Measurements from ENCODE around the gene ANP32E. TPM values are rescaled to one million over a fixed set of nuclear protein-coding genes. Genes with fewer than 3 reads are reported as not detected.
A peak's percentile ranks its signal among the peaks of the same experiment; 100 is the strongest.

The ANP32E gene
- total RNA-seq, 4 donors from 2014 or later, result 19.3 to 25.8 (median 24.5) TPM

DNA sequence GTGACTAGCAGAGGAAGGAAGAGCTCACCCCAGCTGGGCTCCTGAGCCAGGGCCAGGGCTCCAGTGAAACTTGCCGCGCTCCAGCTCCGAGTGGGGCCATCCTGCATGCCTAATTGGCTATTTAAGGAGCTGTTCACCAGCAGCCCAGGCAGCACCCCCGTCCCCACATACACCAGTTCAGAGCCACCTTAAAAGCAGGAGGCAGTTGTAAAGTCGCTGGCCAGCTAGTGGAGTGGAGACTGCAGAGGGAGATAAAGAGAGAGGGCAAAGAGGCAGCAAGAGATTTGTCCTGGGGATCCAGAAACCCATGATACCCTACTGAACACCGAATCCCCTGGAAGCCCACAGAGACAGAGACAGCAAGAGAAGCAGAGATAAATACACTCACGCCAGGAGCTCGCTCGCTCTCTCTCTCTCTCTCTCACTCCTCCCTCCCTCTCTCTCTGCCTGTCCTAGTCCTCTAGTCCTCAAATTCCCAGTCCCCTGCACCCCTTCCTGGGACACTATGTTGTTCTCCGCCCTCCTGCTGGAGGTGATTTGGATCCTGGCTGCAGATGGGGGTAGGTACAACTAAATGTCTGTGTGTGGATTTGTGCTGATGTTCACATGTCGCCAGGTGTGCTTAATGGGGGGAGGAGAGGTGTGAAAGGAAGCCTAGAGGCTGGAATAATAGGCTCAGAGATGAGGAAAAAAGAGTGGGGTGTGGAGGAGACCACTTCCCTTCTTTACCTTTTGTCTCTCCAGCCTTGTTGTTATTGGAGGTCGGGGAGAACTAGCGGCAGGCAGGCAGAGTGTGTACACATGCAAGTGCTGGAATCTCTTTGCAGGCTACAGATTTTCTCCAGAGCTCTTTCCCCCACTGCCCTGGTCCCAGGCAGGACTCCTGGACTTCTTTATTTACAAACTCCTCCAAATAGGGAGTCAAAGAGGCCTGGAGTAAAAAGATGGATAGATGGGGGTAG is 22.0 kb upstream of the ANP32E start, which contains the start of gene CA14:
TSS of gene CA14 (plus strand) at position 151 of the 962 bp plus-strand sequence. CDS start at position 506, 355 bp downstream.
- Histone ChIP-seq H3K27me3 (no peaks in the 10 kb centered on the region), H3K4me1 (peaks cover 18 to 34% of the 10 kb centered on the region in 2 donors), H3K36me3 (no peaks in the 10 kb centered on the region), H3K9me3 (no peaks in the 10 kb centered on the region), H3K27ac (no peak within 1 kb of the TSS), H3K4me3 (replicated peaks in 1 of 3) (no peak within 1 kb of the TSS)
- intact Hi-C loops (cut with DNase I), result loop anchor here (2.0 kb wide), 1 partner anchor 21 kb away; no protein-coding TSS in a partner anchor
- 36 to 37% methylated on average over 13 of the region's 13 CpGs for WGBS, 2 donors
- peak; percentile 71 to 80 for DNase-seq
- TF ChIP-seq POLR2A (IDR thresholded peaks at IDR 0.05), result no peak
- TF ChIP-seq, protein P1, sequence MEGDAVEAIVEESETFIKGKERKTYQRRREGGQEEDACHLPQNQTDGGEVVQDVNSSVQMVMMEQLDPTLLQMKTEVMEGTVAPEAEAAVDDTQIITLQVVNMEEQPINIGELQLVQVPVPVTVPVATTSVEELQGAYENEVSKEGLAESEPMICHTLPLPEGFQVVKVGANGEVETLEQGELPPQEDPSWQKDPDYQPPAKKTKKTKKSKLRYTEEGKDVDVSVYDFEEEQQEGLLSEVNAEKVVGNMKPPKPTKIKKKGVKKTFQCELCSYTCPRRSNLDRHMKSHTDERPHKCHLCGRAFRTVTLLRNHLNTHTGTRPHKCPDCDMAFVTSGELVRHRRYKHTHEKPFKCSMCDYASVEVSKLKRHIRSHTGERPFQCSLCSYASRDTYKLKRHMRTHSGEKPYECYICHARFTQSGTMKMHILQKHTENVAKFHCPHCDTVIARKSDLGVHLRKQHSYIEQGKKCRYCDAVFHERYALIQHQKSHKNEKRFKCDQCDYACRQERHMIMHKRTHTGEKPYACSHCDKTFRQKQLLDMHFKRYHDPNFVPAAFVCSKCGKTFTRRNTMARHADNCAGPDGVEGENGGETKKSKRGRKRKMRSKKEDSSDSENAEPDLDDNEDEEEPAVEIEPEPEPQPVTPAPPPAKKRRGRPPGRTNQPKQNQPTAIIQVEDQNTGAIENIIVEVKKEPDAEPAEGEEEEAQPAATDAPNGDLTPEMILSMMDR (IDR thresholded peaks at IDR 0.05), result no peak

DNA sequence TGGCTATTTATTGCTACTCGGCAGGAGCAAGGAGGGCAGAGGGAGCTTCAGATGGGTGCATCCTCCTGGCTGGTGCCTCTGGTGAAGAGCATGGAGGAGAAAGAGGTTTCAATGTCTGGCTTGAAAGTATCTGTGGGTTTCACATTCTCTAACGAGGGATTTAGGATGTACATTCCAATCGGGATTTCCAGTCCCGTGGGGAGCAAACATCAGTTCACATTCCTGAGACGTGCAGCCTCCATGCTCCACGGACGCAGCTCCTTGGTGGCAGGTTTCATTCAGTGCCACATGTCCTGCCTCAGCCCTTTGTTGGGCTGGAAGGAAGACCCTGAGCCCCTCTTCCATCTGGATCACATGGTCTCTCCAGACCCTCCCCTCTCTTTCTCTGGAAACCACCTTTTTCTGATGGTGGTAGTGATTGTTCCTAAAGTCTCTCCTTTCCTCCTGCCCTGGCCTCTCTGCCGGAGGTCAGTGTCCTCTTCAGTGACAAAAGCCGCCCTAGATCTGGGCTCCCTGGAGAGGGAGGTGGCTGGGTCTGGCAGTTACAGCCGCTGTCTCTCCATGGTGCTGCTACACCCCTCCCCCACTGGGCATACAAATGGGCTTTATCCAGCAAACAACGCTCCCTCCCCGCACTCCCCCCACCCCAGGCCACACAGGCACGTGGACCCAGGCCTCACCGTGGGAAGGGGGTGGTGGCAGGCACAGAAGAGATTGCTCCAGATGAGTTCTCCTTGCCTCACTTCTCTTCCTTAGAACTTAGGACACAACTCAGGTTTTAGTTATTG is 20.8 kb upstream of the ANP32E start:
- H3K4me1 ChIP-seq, result peaks cover 18 to 34% of the 10 kb centered on the region in 2 donors

DNA sequence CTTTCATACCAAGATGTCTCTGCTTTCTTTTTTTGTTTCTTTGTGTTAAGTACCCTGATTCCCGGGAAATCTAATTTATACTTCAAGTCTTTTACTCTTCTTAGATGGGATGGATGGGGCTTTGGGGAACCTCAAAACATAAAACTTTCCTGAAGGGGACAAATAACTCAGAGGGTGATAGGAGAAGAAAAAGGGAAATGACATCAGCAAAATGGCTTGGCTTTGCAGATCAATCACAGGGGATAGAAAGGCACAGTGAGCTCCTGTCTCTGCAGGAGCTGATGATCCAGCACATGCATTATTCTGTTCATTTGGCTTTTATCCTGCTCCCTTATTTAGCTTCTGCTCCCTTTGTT is 20.3 kb upstream of the ANP32E start:
- TF ChIP-seq, protein P1 (IDR thresholded peaks at IDR 0.05), result no peak
- no peak for TF ChIP-seq POLR2A (IDR thresholded peaks at IDR 0.05)
- peaks cover 18 to 34% of the 10 kb centered on the region in 2 donors for H3K4me1 ChIP-seq
- H3K27ac ChIP-seq, result peak overlapping the region; percentile 40 to 72 (median 66)
- no peak overlapping the region for H3K4me3 ChIP-seq (replicated peaks in 1 of 3)
- intact Hi-C loops (cut with DNase I), result loop anchor here (2.0 kb wide), 1 partner anchor 23 kb away; no protein-coding TSS in a partner anchor
- WGBS, 2 donors, result 0 to 2% methylated on average over 1 of the region's 1 CpG
- H3K9me3 ChIP-seq, result no peaks in the 10 kb centered on the region
- H3K27me3 ChIP-seq, result no peaks in the 10 kb centered on the region
- H3K36me3 ChIP-seq, result no peaks in the 10 kb centered on the region
- DNase-seq, result no peak

More for the DNA sequence above, 20.8 kb upstream of the ANP32E start:
- Histone ChIP-seq H3K36me3 (no peaks in the 10 kb centered on the region), H3K9me3 (no peaks in the 10 kb centered on the region), H3K27ac (no peak overlapping the region), H3K27me3 (no peaks in the 10 kb centered on the region), H3K4me3 (replicated peaks in 1 of 3) (no peak overlapping the region)
- WGBS, 2 donors, result 39 to 56% methylated on average over 13 to 14 of the region's 14 CpGs
- intact Hi-C loops (cut with DNase I), result loop anchor here (2.0 kb wide), 1 partner anchor 22 kb away; no protein-coding TSS in a partner anchor
- no peak for DNase-seq
- TF ChIP-seq, protein P1 (IDR thresholded peaks at IDR 0.05), result no peak
- TF ChIP-seq POLR2A (IDR thresholded peaks at IDR 0.05), result no peak

DNA sequence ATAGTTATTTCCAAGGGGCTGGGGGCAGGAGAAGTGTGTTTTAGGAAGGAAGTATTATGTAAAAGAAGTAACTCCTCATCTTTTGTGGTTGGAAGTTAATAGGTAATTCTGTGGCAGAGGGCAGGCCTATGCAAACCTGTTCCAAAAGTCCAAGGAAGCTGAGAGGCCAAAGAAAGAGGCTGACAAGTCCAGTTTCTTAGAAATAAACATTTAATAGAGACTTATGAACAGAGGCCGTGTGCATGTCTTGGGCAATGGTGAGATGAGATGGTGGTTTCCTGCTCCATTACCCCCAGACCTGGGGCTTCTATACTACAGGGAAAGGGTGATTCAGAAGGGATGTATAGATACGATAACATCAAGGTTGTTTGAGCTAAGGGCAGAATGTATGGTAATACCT is 14.0 kb upstream of the ANP32E start:
- H3K27me3 ChIP-seq, result no peaks in the 10 kb centered on the region
- WGBS, 2 donors, result 86 to 88% methylated on average over 2 of the region's 2 CpGs
- H3K4me3 ChIP-seq (replicated peaks in 1 of 3), result no peak overlapping the region
- no peaks in the 10 kb centered on the region for H3K4me1 ChIP-seq
- no peak overlapping the region for H3K27ac ChIP-seq
- no peaks in the 10 kb centered on the region for H3K9me3 ChIP-seq
- intact Hi-C loops (cut with DNase I), result no loop called here
- DNase-seq, result no peak
- TF ChIP-seq, protein P1 (IDR thresholded peaks at IDR 0.05), result no peak
- no peak for TF ChIP-seq POLR2A (IDR thresholded peaks at IDR 0.05)
- H3K36me3 ChIP-seq, result no peaks in the 10 kb centered on the region
